Fibroblast of the aortic adventitia (primary cell): ENCODE data around the gene SMARCD1. TPM values are rescaled to one million over a fixed set of nuclear protein-coding genes. Genes with fewer than 3 reads are reported as not detected.

Experiments used
- DNase-seq: peaks from one replicate; pipeline ENCODE4 v3.0.0-alpha.2; 2010; ENCODE audit warnings: low read depth
- H3K4me3 ChIP-seq: 2 replicates; pipeline ENCODE4 v1.5.1; 2011; ENCODE audit warnings: low read depth, mild to moderate bottlenecking, control low read depth, low read length, moderate library complexity
- CTCF ChIP-seq: IDR thresholded peaks from 2 replicates; pipeline ENCODE4 v1.5.1; 2011; ENCODE audit warnings: mild to moderate bottlenecking, low read length, control low read depth, inconsistent platforms; ENCODE audit not compliant: insufficient read depth
- total RNA-seq: library from RNA; depleted of rRNA; stranded (reverse); fragments of >200 nt; gene quantifications from 2 replicates; pipeline ENCODE4 v1.2.3, GENCODE V29; 2012; ENCODE audit warnings: low replicate concordance

SMARCD1 gene
- total RNA-seq, 1 donor = 49.0 TPM

DNA sequence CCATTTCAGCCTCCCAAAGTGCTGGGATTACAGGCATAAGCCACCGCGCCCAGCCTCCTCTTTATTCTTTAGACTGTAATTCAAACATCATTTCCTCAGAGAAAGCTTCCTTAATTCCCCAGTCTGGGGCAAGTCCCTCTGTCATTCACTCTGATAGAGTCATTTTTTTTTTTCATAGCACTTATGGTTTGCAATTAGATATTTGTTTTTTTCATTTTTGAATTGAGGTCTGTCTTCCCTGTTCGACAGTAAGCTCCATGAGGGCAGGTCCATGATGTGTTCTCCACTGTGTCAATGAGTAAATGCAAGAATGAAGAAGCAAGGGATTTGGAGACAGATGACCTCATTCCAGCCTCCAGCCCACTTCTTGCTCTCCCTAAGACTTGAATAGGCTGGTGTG, 15.6 kb upstream of the SMARCD1 start:
- no peak for DNase-seq
- TF ChIP-seq CTCF = no peak
- H3K4me3 ChIP-seq = no peak overlapping the region

DNA sequence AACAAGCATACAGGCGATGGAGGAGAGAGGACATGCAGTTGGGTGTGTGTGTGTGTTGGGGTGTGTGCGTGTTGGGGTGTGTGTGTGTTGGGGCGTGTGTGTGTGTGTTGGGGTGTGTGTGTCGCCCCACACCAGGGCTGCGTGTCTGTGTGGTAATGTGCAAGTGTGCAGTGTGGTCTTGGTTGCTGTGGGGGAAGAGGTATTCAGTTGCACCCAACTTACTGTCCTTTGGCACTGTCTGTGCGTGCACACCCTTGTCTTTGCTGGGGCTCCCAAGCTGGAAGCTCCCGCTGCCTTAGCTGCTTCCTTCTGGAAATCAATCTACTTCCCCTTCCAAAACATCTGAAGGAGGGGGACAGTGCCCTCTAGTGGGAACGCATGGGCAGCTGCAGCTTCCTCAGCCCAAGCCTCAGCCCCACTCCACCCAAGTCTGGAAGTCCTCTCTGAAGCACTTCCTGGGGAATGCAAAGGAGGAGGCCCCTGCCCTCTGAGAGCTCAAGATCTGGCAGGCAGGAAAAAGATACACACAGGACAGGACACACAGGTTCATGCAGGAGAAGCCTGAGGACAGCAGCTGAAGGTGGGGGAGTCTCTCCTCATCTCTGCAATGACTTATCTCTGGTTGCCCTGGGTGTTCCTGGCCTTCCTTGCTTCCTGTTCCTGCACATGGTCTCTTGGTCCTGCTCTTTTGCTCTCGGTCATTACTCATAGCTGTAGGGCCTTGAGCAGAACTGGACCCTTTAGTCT, 14.7 kb upstream of the SMARCD1 start:
- peak; percentile 93 for DNase-seq
- no peak overlapping the region for H3K4me3 ChIP-seq
- peak; percentile 97 for TF ChIP-seq CTCF

DNA sequence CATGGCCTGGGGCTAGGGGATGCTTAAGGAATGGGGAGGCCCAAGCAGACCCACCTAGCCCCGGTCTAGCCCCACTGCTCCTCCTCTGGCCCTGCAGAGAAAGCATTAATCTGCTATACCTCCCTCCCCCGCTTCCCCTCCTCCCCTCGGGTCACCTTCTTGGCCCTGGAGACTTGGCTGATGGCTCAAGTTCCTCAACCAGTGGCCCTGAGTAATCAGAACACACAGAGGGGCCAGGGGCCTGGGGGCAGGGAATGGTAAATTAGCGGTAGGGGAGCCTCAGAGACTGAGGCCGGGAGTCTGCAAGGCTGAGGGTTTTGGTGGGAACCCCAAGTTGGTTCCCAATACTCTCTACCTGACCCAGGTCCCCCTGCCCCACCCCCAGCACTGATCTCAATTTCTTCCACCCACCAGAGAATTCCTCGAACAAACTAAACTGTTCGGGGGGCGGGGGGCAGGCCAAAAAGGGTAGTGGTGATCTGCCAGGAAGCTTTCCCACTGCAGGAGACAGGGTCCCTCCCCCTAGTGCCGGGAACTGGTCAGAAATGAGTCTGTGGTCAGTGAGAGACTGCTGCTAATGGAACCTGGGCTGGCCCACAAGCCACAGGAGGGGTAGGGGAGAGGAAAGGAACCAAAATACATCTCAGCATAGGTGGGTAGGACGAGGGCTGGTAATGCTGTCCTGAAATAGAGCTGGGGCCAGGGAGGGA, 12.8 kb upstream of the SMARCD1 start:
- DNase-seq = no peak
- no peak overlapping the region for H3K4me3 ChIP-seq
- no peak for TF ChIP-seq CTCF

- DNase-seq = no peak
- no peak overlapping the region for H3K4me3 ChIP-seq
- TF ChIP-seq CTCF = no peak
These were observed 11.9 kb upstream of the SMARCD1 start for GRCh38 chr12:50073206-50073605.

DNA sequence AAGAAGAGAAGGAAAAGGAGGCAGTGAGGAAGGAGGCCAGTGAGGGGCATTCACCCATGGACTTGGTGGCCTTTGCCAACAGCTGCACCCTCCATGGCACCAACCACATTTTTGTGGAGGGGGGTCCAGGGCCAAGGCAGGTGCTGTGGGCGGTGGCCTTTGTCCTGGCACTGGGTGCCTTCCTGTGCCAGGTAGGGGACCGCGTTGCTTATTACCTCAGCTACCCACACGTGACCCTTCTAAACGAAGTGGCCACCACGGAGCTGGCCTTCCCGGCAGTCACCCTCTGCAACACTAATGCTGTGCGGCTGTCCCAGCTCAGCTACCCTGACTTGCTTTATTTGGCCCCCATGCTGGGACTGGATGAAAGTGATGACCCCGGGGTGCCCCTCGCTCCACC, 11.4 kb upstream of the SMARCD1 start:
- H3K4me3 ChIP-seq = no peak overlapping the region
- no peak for TF ChIP-seq CTCF
- DNase-seq = no peak

GRCh38 chr12:50074936-50075807, 10.0 kb upstream of the SMARCD1 start:
- peak; percentile 89 for TF ChIP-seq CTCF
- DNase-seq = peak; percentile 84
- no peak overlapping the region for H3K4me3 ChIP-seq
